SK-N-SH (cell line): ENCODE measurements around the gene VDAC1. TPM values are rescaled to one million over a fixed set of nuclear protein-coding genes. Genes with fewer than 3 reads are reported as not detected.

Experiments
- CTCF ChIA-PET: fragments of 300-600, 350-600 bp; formaldehyde crosslinking; extraction: SDS; loops from one replicate; lab custom pipeline; 2021; lab: Yijun Ruan, JAX
- POLR2A ChIA-PET: fragments of 350-600 bp; sonication (Branson Sonifier 250); formaldehyde crosslinking; extraction: SDS; loops from one replicate; lab custom pipeline; 2020; ENCODE audit warnings: antibody characterized with exemption, inconsistent platforms; lab: Yijun Ruan, JAX
- DNase-seq: peaks from one replicate; pipeline ENCODE4 v3.0.0; 2012
- H2AFZ ChIP-seq: fragments of 200-600 bp; sonication (generic); 2 replicates; pipeline ENCODE4 v1.8.1; 2016; ENCODE audit warnings: antibody characterized with exemption, mild to moderate bottlenecking, low read depth
- H3F3A ChIP-seq: fragments of 200-600 bp; sonication (generic); replicated peaks from 2 replicates; pipeline ENCODE3; 2016; ENCODE audit warnings: antibody characterized with exemption, mild to moderate bottlenecking; ENCODE audit not compliant: insufficient read depth
- H3K27ac ChIP-seq, 2 experiments: fragments of 200-500 bp in 1 of 2; fragments of 200-600 bp in 1 of 2; sonication (Bioruptor generic) in 1 of 2; sonication (generic), shearing (Covaris generic) in 1 of 2; 2 replicates each; pipeline versions ENCODE4 v1.5.1 to v1.6.1; 2014 to 2016; ENCODE audit warnings: low read depth in 2 of 2, inconsistent platforms in 1 of 2, low read length in 1 of 2, mild to moderate bottlenecking in 1 of 2, mixed read lengths in 1 of 2
- H3K27me3 ChIP-seq: fragments of 200-600 bp; sonication (generic), shearing (Covaris generic); 2 replicates; pipeline ENCODE4 v1.6.1; 2016; ENCODE audit warnings: mixed run types; ENCODE audit not compliant: insufficient read depth
- H3K36me3 ChIP-seq, 2 experiments: fragments of 200-500 bp in 1 of 2; fragments of 200-600 bp in 1 of 2; sonication (Bioruptor generic) in 1 of 2; sonication (generic) in 1 of 2; replicated peaks in 1 of 2; 2 replicates each; pipeline versions ENCODE3 to v1.5.1; 2014 to 2016; ENCODE audit warnings: low read length in 1 of 2, mild to moderate bottlenecking in 1 of 2; ENCODE audit not compliant: insufficient read depth in 2 of 2, control insufficient read depth in 1 of 2
- H3K4me1 ChIP-seq, 2 experiments: fragments of 200-500 bp in 1 of 2; fragments of 200-600 bp in 1 of 2; sonication (Bioruptor generic) in 1 of 2; sonication (generic), shearing (Covaris generic) in 1 of 2; 2 replicates each; pipeline versions ENCODE4 v1.5.1 to v1.6.1; 2014 to 2016; ENCODE audit warnings: low read depth in 1 of 2, low read length in 1 of 2, mixed run types in 1 of 2; ENCODE audit not compliant: insufficient read depth in 2 of 2, control insufficient read depth in 1 of 2
- H3K4me2 ChIP-seq: fragments of 200-600 bp; sonication (generic), shearing (Covaris generic); 2 replicates; pipeline ENCODE4 v1.6.1; 2017; ENCODE audit warnings: mixed run types
- H3K4me3 ChIP-seq, 2 experiments: fragments of 200-500 bp in 1 of 2; fragments of 200-600 bp in 1 of 2; sonication (Bioruptor generic) in 1 of 2; sonication (generic), shearing (Covaris generic) in 1 of 2; 2 replicates each; pipeline versions ENCODE4 v1.5.1 to v1.8.1; 2014 to 2016; ENCODE audit warnings: low read depth in 2 of 2, inconsistent platforms in 1 of 2, low read length in 1 of 2, mild to moderate bottlenecking in 1 of 2, mixed read lengths in 1 of 2, moderate library complexity in 1 of 2
- H3K79me2 ChIP-seq: fragments of 200-600 bp; sonication (generic); 2 replicates; pipeline ENCODE4 v1.8.1; 2017; ENCODE audit warnings: mild to moderate bottlenecking; ENCODE audit not compliant: insufficient read depth
- H3K9ac ChIP-seq: fragments of 200-600 bp; sonication (generic); 2 replicates; pipeline ENCODE4 v1.6.1; 2017; ENCODE audit warnings: mixed run types
- H3K9me2 ChIP-seq: fragments of 200-600 bp; sonication (generic); 2 replicates; pipeline ENCODE4 v1.6.1; 2017; ENCODE audit warnings: mixed run types
- H3K9me3 ChIP-seq: fragments of 200-600 bp; sonication (generic); 2 replicates; pipeline ENCODE4 v1.6.1; 2017; ENCODE audit warnings: mixed run types, mild to moderate bottlenecking, moderate library complexity
- H4K20me1 ChIP-seq: fragments of 200-600 bp; sonication (generic); 2 replicates; pipeline ENCODE4 v1.6.1; 2017; ENCODE audit warnings: mild to moderate bottlenecking, mixed run types; ENCODE audit not compliant: insufficient read depth
- CHD2 ChIP-seq: fragments of 150-350 bp; IDR thresholded peaks from 2 replicates; pipeline ENCODE4 v1.6.1; 2018; ENCODE audit warnings: low read length; ENCODE audit not compliant: partially characterized antibody
- ELF1 ChIP-seq: IDR thresholded peaks from 2 replicates; pipeline ENCODE4 v1.4.0; 2012
- EP300 ChIP-seq, 2 experiments: IDR thresholded peaks; 2 replicates each; pipeline versions ENCODE4 v1.4.0 to v1.6.1; 2012; ENCODE audit warnings: borderline replicate concordance in 1 of 2, low read depth in 1 of 2, low read length in 1 of 2
- FOXM1 ChIP-seq: IDR thresholded peaks from 2 replicates; pipeline ENCODE4 v1.4.0; 2012; ENCODE audit warnings: low read depth, mild to moderate bottlenecking
- GABPA ChIP-seq: IDR thresholded peaks from 2 replicates; pipeline ENCODE4 v1.4.0; 2012; ENCODE audit warnings: low read depth, mild to moderate bottlenecking
- MEF2A ChIP-seq: IDR thresholded peaks from 2 replicates; pipeline ENCODE4 v1.4.0; 2012; ENCODE audit warnings: low read depth, borderline replicate concordance
- MXI1 ChIP-seq: IDR thresholded peaks from 2 replicates; pipeline ENCODE4 v1.6.1; 2012; ENCODE audit warnings: mild to moderate bottlenecking, low read depth, low read length, improper control_type of control experiment
- NFIC ChIP-seq: IDR thresholded peaks from 2 replicates; pipeline ENCODE4 v1.4.0; 2012; ENCODE audit warnings: borderline replicate concordance
- NRF1 ChIP-seq: IDR thresholded peaks from 2 replicates; pipeline ENCODE4 v1.6.1; 2012; ENCODE audit warnings: low read depth, mild to moderate bottlenecking, low read length
- POLR2AphosphoS5 ChIP-seq: IDR thresholded peaks from 2 replicates; pipeline ENCODE4 v1.6.1; 2012; ENCODE audit warnings: low read depth, low read length
- RAD21 ChIP-seq: IDR thresholded peaks from 2 replicates; pipeline ENCODE4 v1.6.1; 2012; ENCODE audit warnings: mild to moderate bottlenecking, low read length
- RCOR1 ChIP-seq: fragments of 150-350 bp; IDR thresholded peaks from 2 replicates; pipeline ENCODE4 v1.6.1; 2017; ENCODE audit warnings: antibody characterized with exemption, low read length
- RFX5 ChIP-seq: IDR thresholded peaks from 2 replicates; pipeline ENCODE4 v1.6.1; 2012; ENCODE audit warnings: mild to moderate bottlenecking, improper control_type of control experiment, low read length
- RXRA ChIP-seq: IDR thresholded peaks from 2 replicates; pipeline ENCODE4 v1.4.0; 2012; ENCODE audit warnings: low read depth, mild to moderate bottlenecking, borderline replicate concordance
- SMC3 ChIP-seq: IDR thresholded peaks from 2 replicates; pipeline ENCODE4 v1.6.1; 2012; ENCODE audit warnings: low read depth, low read length, improper control_type of control experiment
- WGBS: methylation state at CpG from one replicate; pipeline ENCODE4 v1.1.6; 2017; ENCODE audit warnings: low lambda C conversion rate; 5-methylcytosine and 5-hydroxymethylcytosine counted together
- polyA plus RNA-seq, 3 experiments: library from polyadenylated mRNA; depleted of rRNA; stranded (reverse); fragments of >200 nt; gene quantifications; 2 replicates each; pipeline ENCODE4 v1.2.3, GENCODE V29; 2012
- TF ChIP-seq, protein P1 (sequence below): IDR thresholded peaks from 2 replicates; pipeline ENCODE4 v1.4.0; 2012; ENCODE audit warnings: low read depth, borderline replicate concordance
- TF ChIP-seq, protein P2 (sequence below): IDR thresholded peaks from 2 replicates; pipeline ENCODE4 v1.4.0; 2012; ENCODE audit warnings: low read depth, borderline replicate concordance
- TF ChIP-seq, protein P3 (sequence below): IDR thresholded peaks from 2 replicates; pipeline ENCODE4 v1.4.0; 2012; ENCODE audit warnings: low read depth
- TF ChIP-seq, protein P4 (sequence below): IDR thresholded peaks from 2 replicates; pipeline ENCODE4; 2012
- TF ChIP-seq, protein P5 (sequence below): IDR thresholded peaks from 2 replicates; pipeline ENCODE4 v1.6.1; 2012; ENCODE audit warnings: mild to moderate bottlenecking, low read depth, low read length, moderate library complexity

VDAC1 gene
- polyA plus RNA-seq, 1 of the 3 experiments (the other 2 are of a cell fraction): 166 TPM

DNA sequence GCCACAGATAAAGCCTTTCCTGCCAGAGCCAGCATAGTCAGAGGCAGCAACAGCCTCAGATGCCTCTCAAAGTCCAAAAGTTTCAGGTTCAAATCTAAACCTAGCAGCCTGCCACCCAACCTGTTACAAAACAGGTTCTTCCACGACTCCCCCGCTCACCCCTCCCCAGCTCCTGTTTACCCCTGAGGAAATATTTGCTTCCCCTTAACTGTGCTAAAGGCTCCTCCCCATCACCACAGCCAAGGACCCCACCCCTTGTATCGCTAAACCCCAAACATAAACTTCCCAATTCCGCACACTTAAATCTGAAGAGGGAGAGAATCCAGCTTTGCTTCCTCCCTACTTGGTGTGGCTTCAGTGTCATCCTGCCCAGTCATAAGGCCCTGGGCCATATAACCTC, 15.4 kb upstream of the VDAC1 start:
- no peaks in the 10 kb centered on the region for H3K27me3 ChIP-seq
- H3K4me3 ChIP-seq: no peak overlapping the region
- H3K9me2 ChIP-seq: no peaks in the 10 kb centered on the region
- no peak for DNase-seq
- H3K79me2 ChIP-seq: no peaks in the 10 kb centered on the region
- no peak overlapping the region for H3K27ac ChIP-seq
- H3K9me3 ChIP-seq: no peaks in the 10 kb centered on the region
- no peak overlapping the region for H2AFZ ChIP-seq
- no peaks in the 10 kb centered on the region for H3K4me1 ChIP-seq
- no peaks in the 10 kb centered on the region for H4K20me1 ChIP-seq
- no peak overlapping the region for H3K4me2 ChIP-seq
- no peak overlapping the region for H3K9ac ChIP-seq
- TF ChIP-seq CHD2 (no peak), FOXM1 (no peak), GABPA (no peak), RCOR1 (no peak), RFX5 (no peak), MXI1 (no peak), ELF1 (no peak), MEF2A (no peak), SMC3 (no peak), EP300 (IDR thresholded peaks at IDR 0.05; ENCODE audit: borderline replicate concordance in 1 of 2, low read depth in 1 of 2, low read length in 1 of 2) (no peak), POLR2AphosphoS5 (no peak), NFIC (no peak), NRF1 (no peak), RAD21 (no peak), RXRA (no peak)
- TF ChIP-seq, protein P1, sequence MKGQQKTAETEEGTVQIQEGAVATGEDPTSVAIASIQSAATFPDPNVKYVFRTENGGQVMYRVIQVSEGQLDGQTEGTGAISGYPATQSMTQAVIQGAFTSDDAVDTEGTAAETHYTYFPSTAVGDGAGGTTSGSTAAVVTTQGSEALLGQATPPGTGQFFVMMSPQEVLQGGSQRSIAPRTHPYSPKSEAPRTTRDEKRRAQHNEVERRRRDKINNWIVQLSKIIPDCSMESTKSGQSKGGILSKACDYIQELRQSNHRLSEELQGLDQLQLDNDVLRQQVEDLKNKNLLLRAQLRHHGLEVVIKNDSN: no peak
- TF ChIP-seq, protein P2, sequence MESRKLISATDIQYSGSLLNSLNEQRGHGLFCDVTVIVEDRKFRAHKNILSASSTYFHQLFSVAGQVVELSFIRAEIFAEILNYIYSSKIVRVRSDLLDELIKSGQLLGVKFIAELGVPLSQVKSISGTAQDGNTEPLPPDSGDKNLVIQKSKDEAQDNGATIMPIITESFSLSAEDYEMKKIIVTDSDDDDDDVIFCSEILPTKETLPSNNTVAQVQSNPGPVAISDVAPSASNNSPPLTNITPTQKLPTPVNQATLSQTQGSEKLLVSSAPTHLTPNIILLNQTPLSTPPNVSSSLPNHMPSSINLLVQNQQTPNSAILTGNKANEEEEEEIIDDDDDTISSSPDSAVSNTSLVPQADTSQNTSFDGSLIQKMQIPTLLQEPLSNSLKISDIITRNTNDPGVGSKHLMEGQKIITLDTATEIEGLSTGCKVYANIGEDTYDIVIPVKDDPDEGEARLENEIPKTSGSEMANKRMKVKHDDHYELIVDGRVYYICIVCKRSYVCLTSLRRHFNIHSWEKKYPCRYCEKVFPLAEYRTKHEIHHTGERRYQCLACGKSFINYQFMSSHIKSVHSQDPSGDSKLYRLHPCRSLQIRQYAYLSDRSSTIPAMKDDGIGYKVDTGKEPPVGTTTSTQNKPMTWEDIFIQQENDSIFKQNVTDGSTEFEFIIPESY: no peak
- TF ChIP-seq, protein P3, sequence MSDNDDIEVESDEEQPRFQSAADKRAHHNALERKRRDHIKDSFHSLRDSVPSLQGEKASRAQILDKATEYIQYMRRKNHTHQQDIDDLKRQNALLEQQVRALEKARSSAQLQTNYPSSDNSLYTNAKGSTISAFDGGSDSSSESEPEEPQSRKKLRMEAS: no peak
- TF ChIP-seq, protein P4, sequence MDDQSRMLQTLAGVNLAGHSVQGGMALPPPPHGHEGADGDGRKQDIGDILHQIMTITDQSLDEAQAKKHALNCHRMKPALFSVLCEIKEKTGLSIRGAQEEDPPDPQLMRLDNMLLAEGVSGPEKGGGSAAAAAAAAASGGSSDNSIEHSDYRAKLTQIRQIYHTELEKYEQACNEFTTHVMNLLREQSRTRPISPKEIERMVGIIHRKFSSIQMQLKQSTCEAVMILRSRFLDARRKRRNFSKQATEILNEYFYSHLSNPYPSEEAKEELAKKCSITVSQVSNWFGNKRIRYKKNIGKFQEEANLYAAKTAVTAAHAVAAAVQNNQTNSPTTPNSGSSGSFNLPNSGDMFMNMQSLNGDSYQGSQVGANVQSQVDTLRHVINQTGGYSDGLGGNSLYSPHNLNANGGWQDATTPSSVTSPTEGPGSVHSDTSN: no peak
- TF ChIP-seq, protein P5, sequence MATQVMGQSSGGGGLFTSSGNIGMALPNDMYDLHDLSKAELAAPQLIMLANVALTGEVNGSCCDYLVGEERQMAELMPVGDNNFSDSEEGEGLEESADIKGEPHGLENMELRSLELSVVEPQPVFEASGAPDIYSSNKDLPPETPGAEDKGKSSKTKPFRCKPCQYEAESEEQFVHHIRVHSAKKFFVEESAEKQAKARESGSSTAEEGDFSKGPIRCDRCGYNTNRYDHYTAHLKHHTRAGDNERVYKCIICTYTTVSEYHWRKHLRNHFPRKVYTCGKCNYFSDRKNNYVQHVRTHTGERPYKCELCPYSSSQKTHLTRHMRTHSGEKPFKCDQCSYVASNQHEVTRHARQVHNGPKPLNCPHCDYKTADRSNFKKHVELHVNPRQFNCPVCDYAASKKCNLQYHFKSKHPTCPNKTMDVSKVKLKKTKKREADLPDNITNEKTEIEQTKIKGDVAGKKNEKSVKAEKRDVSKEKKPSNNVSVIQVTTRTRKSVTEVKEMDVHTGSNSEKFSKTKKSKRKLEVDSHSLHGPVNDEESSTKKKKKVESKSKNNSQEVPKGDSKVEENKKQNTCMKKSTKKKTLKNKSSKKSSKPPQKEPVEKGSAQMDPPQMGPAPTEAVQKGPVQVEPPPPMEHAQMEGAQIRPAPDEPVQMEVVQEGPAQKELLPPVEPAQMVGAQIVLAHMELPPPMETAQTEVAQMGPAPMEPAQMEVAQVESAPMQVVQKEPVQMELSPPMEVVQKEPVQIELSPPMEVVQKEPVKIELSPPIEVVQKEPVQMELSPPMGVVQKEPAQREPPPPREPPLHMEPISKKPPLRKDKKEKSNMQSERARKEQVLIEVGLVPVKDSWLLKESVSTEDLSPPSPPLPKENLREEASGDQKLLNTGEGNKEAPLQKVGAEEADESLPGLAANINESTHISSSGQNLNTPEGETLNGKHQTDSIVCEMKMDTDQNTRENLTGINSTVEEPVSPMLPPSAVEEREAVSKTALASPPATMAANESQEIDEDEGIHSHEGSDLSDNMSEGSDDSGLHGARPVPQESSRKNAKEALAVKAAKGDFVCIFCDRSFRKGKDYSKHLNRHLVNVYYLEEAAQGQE: no peak
- ChIA-PET POLR2A (no interaction called here), CTCF (interaction anchor here (5.6 kb wide), 1 partner anchor 19 kb away, joined by 33 read pairs; no protein-coding TSS in a partner anchor)
- H3K36me3 ChIP-seq: no peaks in the 10 kb centered on the region
- H3F3A ChIP-seq: no peaks in the 10 kb centered on the region
- 85% methylated on average over 4 of the region's 4 CpGs for WGBS
